Measurements from ENCODE around the gene NR1I2.

Gene NR1I2

GRCh38 chr3:119765239-119765638, 16.7 kb upstream of the NR1I2 start:
- TF ChIP-seq, protein P1, sequence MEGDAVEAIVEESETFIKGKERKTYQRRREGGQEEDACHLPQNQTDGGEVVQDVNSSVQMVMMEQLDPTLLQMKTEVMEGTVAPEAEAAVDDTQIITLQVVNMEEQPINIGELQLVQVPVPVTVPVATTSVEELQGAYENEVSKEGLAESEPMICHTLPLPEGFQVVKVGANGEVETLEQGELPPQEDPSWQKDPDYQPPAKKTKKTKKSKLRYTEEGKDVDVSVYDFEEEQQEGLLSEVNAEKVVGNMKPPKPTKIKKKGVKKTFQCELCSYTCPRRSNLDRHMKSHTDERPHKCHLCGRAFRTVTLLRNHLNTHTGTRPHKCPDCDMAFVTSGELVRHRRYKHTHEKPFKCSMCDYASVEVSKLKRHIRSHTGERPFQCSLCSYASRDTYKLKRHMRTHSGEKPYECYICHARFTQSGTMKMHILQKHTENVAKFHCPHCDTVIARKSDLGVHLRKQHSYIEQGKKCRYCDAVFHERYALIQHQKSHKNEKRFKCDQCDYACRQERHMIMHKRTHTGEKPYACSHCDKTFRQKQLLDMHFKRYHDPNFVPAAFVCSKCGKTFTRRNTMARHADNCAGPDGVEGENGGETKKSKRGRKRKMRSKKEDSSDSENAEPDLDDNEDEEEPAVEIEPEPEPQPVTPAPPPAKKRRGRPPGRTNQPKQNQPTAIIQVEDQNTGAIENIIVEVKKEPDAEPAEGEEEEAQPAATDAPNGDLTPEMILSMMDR (IDR thresholded peaks at IDR 0.05; ENCODE audit: insufficient read depth, missing control alignments), result no peak
- DNase-seq (ENCODE audit: insufficient read length, low spot score) (no peak), FAIRE-seq (no peak)

GRCh38 chr3:119767936-119768601, 13.8 kb upstream of the NR1I2 start:
- DNase-seq (ENCODE audit: insufficient read length, low spot score), result no peak
- FAIRE-seq, result no peak
- TF ChIP-seq, protein P1 (IDR thresholded peaks at IDR 0.05; ENCODE audit: insufficient read depth, missing control alignments), result no peak

DNA sequence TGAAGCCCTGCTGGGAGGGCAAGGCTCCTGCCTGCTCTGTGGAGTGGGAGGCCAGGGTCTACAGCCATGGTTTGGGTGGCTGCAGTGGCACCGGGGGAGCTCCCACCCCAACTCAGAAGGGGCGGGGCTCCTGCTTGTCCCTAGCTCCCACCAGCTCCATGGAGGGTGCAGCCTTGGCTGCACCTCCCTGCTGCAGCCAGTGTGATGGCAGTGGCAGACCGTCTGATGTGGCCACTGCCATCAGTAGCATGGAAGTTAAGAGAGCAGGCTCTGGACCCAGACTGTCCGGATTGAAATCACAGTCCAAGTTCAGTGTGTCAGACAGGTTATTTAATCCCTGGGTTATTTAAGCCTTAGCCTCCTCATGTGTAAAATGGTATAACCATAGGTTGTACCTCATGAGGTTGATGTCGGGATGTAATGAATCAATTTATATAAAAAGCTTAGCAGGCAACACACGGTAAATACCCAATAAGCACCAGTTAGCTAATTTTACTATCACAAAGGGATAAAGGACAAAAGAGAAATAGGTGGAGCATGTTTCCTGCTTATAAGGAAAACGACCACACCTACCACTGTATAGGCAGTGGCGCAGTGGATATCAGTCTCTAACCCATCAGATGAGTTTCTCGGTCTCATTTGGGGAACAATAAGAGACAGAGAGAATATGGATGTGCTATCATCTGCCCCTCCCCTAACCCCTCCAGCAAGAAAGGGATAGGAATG, 13.1 kb upstream of the NR1I2 start:
- no peak for DNase-seq (ENCODE audit: insufficient read length, low spot score)
- FAIRE-seq, result no peak
- TF ChIP-seq, protein P1 (IDR thresholded peaks at IDR 0.05; ENCODE audit: insufficient read depth, missing control alignments), result no peak

DNA sequence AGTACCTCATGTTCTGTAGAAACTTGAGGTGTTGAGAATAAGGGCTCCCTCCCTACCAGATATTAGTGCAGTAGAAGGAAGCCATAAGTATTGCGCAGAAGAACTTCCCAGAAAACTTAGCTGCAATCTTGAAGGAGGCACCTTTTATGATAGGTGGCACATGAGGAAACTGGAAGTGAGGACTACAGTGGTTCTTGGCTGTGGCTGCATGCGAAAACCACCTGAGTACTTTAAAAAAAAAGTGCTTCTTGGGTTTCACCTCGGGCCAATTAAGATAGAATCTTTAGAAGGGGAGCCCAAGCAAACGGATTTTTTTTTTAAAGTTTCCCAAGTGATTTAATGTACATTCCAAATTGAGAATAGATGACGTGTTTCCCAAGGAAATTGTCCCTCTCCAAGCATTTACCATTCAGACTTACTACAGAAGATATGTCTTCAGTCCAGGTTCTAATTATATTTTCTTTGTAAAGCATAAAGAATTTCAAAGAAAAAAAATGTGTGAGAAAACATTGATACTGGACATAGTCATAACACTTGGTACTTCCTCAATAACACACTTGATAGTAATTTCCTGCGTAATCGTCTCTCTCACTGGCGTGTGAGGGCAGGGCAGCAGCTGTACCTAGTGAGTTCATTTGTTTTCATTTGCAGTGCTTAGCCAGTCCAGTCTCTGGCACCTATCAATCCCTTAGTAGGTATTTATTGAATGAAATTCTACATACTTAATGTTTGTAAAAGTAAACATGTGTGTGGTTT, 12.3 kb upstream of the NR1I2 start:
- FAIRE-seq (no peak), DNase-seq (ENCODE audit: insufficient read length, low spot score) (no peak)
- TF ChIP-seq, protein P1 (IDR thresholded peaks at IDR 0.05; ENCODE audit: insufficient read depth, missing control alignments), result no peak

DNA sequence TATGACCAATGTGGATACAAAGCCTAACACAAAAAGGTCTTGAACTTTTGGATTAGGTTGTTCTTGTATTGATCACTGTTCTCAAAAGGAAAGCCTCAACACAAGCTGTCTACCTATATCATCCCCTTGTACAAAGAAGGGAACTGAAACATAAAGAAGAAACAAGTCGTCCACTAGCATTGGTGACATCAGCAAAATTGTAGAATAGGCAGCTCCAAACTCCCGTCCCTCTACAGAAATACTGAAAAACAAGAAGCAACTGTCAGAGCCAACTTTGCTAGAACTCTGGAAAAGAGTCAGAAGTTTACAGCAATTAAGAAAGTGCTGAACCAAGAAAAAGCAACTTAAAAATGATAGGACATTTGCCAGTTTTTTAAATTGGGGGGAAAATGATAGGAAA, 7.5 kb upstream of the NR1I2 start:
- FAIRE-seq, result no peak
- DNase-seq (ENCODE audit: insufficient read length, low spot score), result no peak
- TF ChIP-seq, protein P1 (IDR thresholded peaks at IDR 0.05; ENCODE audit: insufficient read depth, missing control alignments), result no peak

GRCh38 chr3:119776304-119776703, 5.6 kb upstream of the NR1I2 start:
- TF ChIP-seq, protein P1 (IDR thresholded peaks at IDR 0.05; ENCODE audit: insufficient read depth, missing control alignments), result no peak
- DNase-seq (ENCODE audit: insufficient read length, low spot score) (no peak), FAIRE-seq (no peak)
